Measurements from ENCODE around the gene FAM50B. TPM values are rescaled to one million over a fixed set of nuclear protein-coding genes. Genes with fewer than 3 reads are reported as not detected.

The FAM50B gene
- total and polyA plus RNA-seq, 2 of the 13 experiments (the other 11 are each of a cell fraction or from before 2014, with no cell fraction given) = 0.05 TPM; not detected in 1

GRCh38 chr6:3841711-3842565 is 7.2 kb upstream of the FAM50B start (continued):
- TF ChIP-seq ELK4 (CRISPR knock-in tag; IDR thresholded peaks at IDR 0.05; ENCODE audit: borderline replicate concordance) (no peak), ZNF761 (CRISPR knock-in tag; conservative IDR thresholded peaks at IDR 0.05) (no peak), ZNF362 (CRISPR knock-in tag; IDR thresholded peaks at IDR 0.05; ENCODE audit: borderline replicate concordance) (no peak), HOXD1 (CRISPR knock-in tag; IDR thresholded peaks at IDR 0.05) (0 out of 2 replicates have a peak, but pooled peaks have one; percentile 57), HNRNPH1 (optimal IDR thresholded peaks at IDR 0.05; ENCODE audit: low read depth, low read length) (no peak), PHF5A (CRISPR knock-in tag; IDR thresholded peaks at IDR 0.05; ENCODE audit: low read depth, unreplicated experiment) (no peak), GATAD1 (CRISPR knock-in tag; IDR thresholded peaks at IDR 0.05) (no peak), IKZF1 (IDR thresholded peaks at IDR 0.05) (no peak), ZNF607 (CRISPR knock-in tag; IDR thresholded peaks at IDR 0.05; ENCODE audit: borderline replicate concordance) (no peak), ZNF292 (CRISPR knock-in tag; IDR thresholded peaks at IDR 0.05; ENCODE audit: borderline replicate concordance, low read depth) (peak; percentile 94), FOXJ3 (CRISPR knock-in tag; IDR thresholded peaks at IDR 0.05; ENCODE audit: borderline replicate concordance) (no peak), SNAPC2 (CRISPR knock-in tag; IDR thresholded peaks at IDR 0.05) (no peak; the same call in 1 of the 2 replicates), REST (IDR thresholded peaks at IDR 0.05; ENCODE audit: borderline replicate concordance in 1 of 2, low read depth in 1 of 2, low read length in 2 of 2) (no peak), ZNF674 (CRISPR knock-in tag; IDR thresholded peaks at IDR 0.05; ENCODE audit: low read depth) (no peak), BHLHE40 (IDR thresholded peaks at IDR 0.05; ENCODE audit: low read length) (no peak), ZNF282 (IDR thresholded peaks at IDR 0.05; ENCODE audit: partially characterized antibody) (no peak), ZIK1 (CRISPR knock-in tag; IDR thresholded peaks at IDR 0.05; ENCODE audit: borderline replicate concordance, low read depth) (0 out of 2 replicates have a peak, but pooled peaks have one; percentile 7), ZNF264 (CRISPR knock-in tag; IDR thresholded peaks at IDR 0.05) (0 out of 2 replicates have a peak, but pooled peaks have one; percentile 57), IKZF5 (CRISPR knock-in tag; IDR thresholded peaks at IDR 0.05) (no peak), RARG (CRISPR knock-in tag; IDR thresholded peaks at IDR 0.05; ENCODE audit: low read depth) (no peak), STAG1 (CRISPR knock-in tag; IDR thresholded peaks at IDR 0.05) (no peak), SMYD3 (CRISPR knock-in tag; IDR thresholded peaks at IDR 0.05) (no peak), ZNF883 (CRISPR knock-in tag; IDR thresholded peaks at IDR 0.05; ENCODE audit: not compliant biosample characterization) (peak; percentile 55)

Data from HepG2 (cell line).